ENCODE measurements around the gene MTCH1. TPM values are rescaled to one million over a fixed set of nuclear protein-coding genes. Genes with fewer than 3 reads are reported as not detected.

The MTCH1 gene, protein sequence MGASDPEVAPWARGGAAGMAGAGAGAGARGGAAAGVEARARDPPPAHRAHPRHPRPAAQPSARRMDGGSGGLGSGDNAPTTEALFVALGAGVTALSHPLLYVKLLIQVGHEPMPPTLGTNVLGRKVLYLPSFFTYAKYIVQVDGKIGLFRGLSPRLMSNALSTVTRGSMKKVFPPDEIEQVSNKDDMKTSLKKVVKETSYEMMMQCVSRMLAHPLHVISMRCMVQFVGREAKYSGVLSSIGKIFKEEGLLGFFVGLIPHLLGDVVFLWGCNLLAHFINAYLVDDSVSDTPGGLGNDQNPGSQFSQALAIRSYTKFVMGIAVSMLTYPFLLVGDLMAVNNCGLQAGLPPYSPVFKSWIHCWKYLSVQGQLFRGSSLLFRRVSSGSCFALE
- 176 TPM for total RNA-seq

DNA sequence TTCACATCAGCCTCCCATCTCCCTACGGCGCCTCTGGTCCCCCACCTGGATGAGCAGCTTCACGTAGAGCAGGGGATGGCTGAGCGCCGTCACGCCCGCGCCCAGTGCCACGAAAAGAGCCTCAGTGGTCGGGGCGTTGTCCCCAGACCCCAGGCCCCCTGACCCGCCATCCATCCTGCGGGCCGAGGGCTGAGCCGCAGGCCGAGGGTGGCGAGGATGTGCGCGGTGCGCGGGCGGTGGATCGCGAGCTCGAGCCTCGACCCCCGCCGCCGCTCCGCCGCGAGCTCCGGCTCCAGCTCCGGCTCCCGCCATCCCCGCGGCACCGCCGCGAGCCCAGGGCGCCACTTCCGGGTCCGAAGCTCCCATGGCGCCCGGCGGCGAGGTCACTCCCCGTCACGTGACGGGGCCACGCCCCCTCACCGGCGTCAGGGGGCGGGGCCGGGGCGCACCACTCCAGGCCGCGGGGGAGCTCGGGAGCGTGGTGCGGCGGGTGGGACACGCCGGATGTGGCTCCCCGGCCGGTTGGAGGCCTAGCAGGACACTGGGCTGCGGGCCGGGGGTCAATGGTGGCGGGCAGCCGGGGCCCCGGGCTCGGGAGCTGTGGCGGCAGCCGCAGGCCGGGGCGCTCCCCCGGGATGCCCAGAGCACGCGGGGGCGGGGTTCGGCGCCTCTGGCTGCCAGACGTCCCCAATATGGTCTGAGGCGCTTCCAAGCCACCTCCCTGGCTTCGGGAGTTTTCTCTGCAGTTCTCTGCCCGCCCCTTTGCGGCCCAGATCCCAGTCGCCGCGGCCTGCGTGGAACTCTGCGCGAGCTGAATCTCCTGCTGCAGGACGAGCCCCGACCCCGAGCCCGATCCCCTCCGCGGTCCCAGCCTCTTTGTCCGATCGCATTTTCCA is at the start of gene MTCH1:
Gene MTCH1 (minus strand): TSS at position 389 of the 896 bp plus-strand sequence. CDS start 23 bp downstream, at position 366.
- Histone ChIP-seq H3K4me3 (ENCODE audit: low read length) (peak within 1 kb of the TSS; percentile 94), H3K27me3 (ENCODE audit: insufficient read depth, low read length) (no peaks in the 10 kb centered on the region), H3K4me1 (ENCODE audit: insufficient read depth, low read length) (peaks cover 39% of the 10 kb centered on the region), H3K9me3 (ENCODE audit: low read depth, low read length) (no peaks in the 10 kb centered on the region)

DNA sequence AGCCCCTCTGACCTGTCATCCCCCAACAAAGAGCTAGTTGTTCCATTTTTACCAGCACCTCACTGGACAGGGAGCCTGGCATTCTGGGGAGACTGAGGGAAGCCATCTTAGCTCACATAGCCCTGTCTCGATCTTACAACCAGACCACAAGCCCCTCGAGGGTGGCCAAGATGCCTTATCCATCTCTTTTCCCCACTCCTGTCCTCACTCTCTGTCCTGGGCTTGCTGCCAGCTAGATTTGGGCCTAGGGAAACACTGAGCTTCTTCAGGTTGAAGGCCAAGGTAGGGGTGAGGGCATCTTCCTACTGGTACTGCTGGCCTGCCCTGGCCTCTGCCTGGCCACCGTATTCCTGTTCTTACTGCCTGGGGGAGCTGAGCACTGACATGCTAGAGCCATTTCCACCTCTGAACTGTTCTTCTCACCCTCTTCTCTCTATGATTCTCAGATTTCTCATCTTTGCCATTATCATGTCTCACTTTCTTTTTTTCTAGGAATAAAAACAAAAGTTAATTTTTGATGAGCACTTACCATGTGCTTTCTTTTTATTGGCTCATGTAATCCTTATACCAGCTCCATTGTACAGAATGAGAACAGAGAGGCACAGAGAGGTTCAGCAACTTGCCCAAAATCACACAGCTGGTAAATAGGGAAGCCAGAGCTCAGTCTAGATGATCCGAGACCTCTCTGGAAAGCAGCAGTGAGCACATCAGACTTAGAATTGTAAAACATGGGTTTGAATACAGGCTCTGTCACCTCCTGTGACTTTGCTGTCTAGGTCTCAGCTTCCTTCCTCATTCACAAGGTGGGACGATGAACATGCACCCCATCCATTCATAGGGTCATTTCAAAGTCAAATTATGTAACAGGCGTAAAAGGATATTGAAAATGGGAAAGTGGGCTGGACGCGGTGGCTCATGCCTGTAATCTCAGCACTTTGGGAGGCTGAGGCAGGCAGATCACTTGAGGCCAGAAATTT is 48.1 kb upstream of the MTCH1 start:
- peaks cover 24% of the 10 kb centered on the region for H3K4me1 ChIP-seq (ENCODE audit: insufficient read depth, low read length)
- H3K4me3 ChIP-seq (ENCODE audit: low read length): no peak overlapping the region

DNA sequence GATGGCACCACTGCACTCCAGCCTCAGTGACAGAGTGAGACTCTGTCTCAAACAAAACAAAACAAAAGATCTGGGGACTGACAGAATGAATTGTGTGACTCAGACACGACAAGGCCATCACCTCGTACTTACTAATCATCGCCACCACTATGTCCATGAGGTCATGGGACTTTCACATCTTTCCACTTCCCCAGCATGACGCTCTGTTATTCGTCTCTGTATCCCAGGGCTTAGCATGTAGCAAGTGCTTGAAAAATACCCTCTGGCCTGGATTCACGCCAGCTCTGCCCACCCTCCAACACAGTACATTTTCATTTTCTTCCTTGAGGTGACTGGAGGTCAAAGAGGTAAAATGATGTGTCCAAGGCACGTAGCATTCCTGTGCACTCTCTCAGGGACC is 47.3 kb upstream of the MTCH1 start:
- no peaks in the 10 kb centered on the region for H3K9me3 ChIP-seq (ENCODE audit: low read depth, low read length)
- H3K4me3 ChIP-seq (ENCODE audit: low read length): no peak overlapping the region
- peaks cover 29% of the 10 kb centered on the region for H3K4me1 ChIP-seq (ENCODE audit: insufficient read depth, low read length)
- H3K27me3 ChIP-seq (ENCODE audit: insufficient read depth, low read length): no peaks in the 10 kb centered on the region

More for the DNA sequence above, 48.1 kb upstream of the MTCH1 start:
- Histone ChIP-seq H3K27me3 (ENCODE audit: insufficient read depth, low read length) (no peaks in the 10 kb centered on the region), H3K9me3 (ENCODE audit: low read depth, low read length) (no peaks in the 10 kb centered on the region)

DNA sequence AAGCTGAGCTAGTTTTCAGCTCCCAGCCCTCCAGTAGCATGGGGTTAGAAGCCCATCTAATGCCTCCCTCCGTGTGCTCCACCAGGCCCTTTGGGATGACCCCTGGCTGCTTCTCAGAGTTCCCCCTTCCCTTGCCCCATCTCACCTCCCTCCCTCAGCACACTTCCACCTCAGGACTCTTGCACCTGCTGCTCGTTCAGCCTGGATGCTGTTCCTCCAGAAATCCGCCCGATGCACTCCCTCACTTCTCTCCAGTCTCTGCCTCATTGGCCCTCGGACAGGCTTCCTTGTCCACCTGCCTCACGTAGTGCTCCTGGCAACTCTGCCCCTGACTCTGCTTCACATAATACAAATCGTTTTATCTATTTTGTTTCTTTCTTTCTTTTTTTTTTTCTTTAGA is 46.2 kb upstream of the MTCH1 start:
- no peaks in the 10 kb centered on the region for H3K27me3 ChIP-seq (ENCODE audit: insufficient read depth, low read length)
- H3K4me1 ChIP-seq (ENCODE audit: insufficient read depth, low read length): peaks cover 29% of the 10 kb centered on the region
- no peak overlapping the region for H3K4me3 ChIP-seq (ENCODE audit: low read length)
- no peaks in the 10 kb centered on the region for H3K9me3 ChIP-seq (ENCODE audit: low read depth, low read length)

DNA sequence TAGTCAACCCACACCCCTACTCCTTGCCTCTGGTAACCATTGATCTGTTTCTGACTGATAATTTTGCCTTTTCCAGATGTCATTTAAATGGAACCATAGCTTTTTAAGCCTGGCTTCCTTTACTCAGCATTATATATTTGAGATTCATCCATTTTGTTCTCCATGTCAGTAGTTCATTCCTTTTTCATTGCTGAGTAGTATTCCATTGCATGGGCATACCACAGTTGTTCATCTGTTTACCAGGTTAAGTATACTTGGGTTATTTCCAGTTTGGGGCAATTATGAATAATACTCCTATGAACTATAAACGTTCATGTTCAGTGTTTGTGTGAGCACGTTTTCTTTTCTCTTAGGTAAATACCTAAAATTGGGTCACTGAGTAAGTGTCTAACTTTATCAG is 44.6 kb upstream of the MTCH1 start:
- Histone ChIP-seq H3K4me3 (ENCODE audit: low read length) (no peak overlapping the region), H3K9me3 (ENCODE audit: low read depth, low read length) (no peaks in the 10 kb centered on the region), H3K27me3 (ENCODE audit: insufficient read depth, low read length) (no peaks in the 10 kb centered on the region), H3K4me1 (ENCODE audit: insufficient read depth, low read length) (peaks cover 29% of the 10 kb centered on the region)

DNA sequence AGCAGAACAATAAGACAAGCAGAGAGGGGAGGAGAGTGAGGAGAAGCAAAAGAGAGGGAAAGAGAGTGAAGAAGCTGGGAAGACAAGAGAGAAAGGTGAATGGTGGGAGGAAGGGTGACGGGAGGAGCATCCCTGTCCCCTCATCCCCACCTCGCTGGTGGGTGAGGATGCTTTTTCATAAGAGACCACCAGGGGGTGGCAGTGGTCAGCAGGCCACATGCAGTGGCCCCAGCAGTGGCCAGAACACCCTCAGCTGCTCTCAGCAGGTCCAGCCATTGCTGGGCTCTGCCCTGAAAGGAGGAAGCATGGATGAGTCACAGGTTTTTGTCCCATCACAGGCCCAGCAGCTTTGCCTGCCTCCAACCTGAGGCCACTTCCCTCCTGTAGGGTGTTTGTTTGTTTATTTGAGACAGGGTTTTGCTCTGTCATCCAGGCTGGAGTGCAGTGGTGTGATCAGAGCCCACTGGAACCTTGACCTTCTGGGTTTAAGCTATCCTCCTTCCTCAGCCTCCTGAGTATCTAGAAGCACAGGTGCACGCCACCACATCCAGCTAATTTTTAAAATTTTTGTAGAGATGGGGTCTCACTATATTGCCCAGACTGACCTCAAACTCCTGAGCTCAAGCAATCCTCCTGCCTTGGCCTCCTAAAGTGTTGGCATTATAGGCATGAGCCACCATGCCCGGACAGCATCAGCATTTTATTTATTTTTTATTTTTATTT is 43.4 kb upstream of the MTCH1 start:
- Histone ChIP-seq H3K9me3 (ENCODE audit: low read depth, low read length) (no peaks in the 10 kb centered on the region), H3K4me1 (ENCODE audit: insufficient read depth, low read length) (peaks cover 29% of the 10 kb centered on the region), H3K27me3 (ENCODE audit: insufficient read depth, low read length) (no peaks in the 10 kb centered on the region), H3K4me3 (ENCODE audit: low read length) (no peak overlapping the region)

DNA sequence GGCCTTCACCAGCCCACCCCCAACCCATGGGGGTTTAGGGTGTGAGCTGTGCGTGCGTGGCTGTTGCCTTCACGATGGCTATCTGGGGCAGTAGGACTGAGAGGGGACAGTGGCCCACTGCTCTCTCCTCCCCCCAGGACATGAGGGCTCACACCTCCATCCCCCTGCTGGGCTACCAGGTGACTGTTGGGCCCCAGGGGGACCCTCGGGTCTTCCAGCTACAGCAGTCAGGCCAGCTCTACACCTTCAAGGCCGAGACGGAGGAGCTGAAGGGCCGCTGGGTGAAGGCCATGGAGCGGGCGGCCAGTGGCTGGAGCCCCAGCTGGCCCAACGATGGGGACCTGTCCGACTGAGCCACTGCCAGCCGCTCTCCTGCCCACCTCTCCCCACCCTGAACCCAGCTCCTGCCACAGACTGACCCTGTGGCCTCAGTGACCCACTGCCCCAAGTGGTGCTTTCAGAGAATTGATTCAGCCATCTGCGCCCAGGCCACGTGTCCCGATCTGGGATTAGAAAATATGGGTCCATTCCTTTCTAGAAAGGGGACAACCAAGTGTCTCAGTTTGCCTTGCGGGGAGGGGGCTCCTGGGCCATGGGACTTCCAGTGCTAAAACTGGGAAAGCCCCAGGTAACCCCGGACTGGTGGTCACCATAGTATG is 41.9 kb upstream of the MTCH1 start:
- Histone ChIP-seq H3K4me1 (ENCODE audit: insufficient read depth, low read length) (peaks cover 21% of the 10 kb centered on the region), H3K4me3 (ENCODE audit: low read length) (no peak overlapping the region), H3K27me3 (ENCODE audit: insufficient read depth, low read length) (no peaks in the 10 kb centered on the region), H3K9me3 (ENCODE audit: low read depth, low read length) (no peaks in the 10 kb centered on the region)

DNA sequence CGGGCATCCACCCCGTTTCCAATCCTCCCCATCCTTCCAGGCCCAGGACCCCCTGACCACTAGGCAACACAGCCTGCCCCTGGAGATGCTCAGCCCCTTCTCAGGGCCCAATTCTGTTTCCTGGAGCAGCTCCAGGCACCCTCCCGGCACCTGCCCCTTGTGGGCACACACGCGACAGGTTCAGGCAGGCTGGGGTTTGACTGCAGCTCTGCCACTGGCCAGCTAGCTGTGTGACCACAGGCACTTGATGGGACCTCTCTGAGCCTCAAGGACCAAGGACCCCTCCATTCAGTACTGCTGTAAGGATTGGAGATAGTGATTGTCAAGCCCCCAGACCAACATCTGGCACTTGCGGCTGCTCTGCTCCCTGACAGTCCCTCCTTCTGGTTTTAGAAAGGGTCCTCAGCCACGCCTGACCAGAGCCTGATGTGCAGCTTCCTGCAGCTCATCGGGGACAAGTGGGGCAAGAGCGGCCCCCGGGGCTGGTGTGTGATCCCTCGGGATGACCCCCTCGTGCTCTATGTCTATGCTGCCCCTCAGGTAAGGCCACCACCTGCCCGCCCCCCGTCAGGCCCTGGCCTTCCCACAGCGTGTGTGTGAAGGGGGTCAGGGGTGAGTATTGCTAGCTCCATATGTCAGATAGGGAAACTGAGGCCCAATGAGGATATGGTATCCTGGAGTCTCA is 41.2 kb upstream of the MTCH1 start:
- peaks cover 25% of the 10 kb centered on the region for H3K4me1 ChIP-seq (ENCODE audit: insufficient read depth, low read length)
- no peaks in the 10 kb centered on the region for H3K27me3 ChIP-seq (ENCODE audit: insufficient read depth, low read length)
- H3K4me3 ChIP-seq (ENCODE audit: low read length): no peak overlapping the region
- no peaks in the 10 kb centered on the region for H3K9me3 ChIP-seq (ENCODE audit: low read depth, low read length)

DNA sequence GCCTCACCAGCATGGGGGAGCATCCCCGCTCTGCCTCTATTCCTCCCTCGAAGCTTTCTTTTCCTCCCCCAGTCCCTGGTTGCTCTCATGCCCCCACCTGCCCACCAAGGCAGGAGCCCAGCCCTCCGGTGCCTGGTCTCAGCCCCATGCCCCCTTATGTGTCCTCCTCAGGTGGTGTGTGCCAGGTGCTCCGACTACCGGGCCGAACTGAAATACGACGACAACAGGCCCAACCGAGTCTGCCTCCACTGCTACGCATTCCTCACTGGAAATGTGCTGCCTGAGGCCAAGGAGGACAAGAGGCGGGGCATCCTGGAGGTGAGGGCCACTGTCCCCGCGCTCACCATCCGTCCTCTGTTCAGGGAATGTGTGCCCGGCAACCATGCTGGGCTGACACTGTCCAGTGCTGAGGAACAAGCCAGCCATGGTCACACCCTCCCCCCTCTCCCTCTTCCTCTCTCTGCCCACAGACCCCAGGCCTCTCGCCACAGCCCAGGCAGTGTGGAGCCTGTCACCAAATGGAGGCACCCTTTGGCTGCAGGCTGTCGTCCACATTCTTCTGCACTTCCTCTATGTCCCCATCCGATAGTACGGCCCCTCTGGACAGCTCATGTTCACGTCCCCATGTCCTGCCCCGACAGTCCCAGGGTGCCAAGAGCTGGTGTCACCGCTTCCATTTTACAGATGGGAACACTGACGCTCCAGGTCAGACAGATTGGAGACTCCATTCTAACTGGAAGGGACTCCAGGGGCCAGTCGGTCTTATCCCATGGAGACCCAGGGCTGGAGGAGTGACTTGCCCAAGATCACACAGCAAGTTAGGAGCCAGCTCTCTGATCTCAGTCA is 39.8 kb upstream of the MTCH1 start:
- H3K27me3 ChIP-seq (ENCODE audit: insufficient read depth, low read length): no peaks in the 10 kb centered on the region
- no peaks in the 10 kb centered on the region for H3K9me3 ChIP-seq (ENCODE audit: low read depth, low read length)
- H3K4me1 ChIP-seq (ENCODE audit: insufficient read depth, low read length): peaks cover 29% of the 10 kb centered on the region
- H3K4me3 ChIP-seq (ENCODE audit: low read length): no peak overlapping the region

DNA sequence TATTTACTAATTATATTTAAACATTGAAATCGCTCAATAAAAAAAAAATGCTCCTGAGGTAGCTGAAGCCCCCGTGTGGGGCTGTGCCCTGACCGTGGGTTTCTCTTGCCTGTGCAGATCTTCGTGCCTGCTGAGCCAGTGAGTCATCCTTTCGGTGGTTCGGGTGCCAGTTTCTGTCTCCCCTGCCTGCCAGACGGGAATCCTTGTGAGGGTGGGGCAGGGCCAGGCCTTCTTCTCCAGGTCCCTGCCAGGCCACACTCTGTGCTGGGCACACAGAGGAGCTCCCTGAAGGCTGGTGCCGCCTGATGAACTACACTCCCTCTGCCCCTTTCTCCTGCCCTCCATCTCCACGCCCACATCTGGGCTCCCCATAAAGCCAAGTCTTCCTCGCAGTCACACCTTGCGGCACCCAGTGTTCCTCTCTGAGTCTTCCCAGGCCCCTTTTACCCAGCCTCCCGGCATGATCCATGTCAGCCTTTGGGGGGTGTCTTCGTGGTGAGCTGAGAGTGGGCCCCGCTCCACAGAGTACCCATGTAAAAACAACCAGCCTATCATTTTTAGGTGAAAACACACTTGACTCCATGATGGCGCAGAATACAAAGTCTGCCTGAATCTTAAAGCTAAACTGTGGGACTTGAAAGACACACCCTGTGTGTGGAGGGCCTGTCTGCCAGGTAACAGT is 38.8 kb upstream of the MTCH1 start:
- Histone ChIP-seq H3K4me3 (ENCODE audit: low read length) (no peak overlapping the region), H3K27me3 (ENCODE audit: insufficient read depth, low read length) (no peaks in the 10 kb centered on the region), H3K4me1 (ENCODE audit: insufficient read depth, low read length) (peaks cover 24% of the 10 kb centered on the region), H3K9me3 (ENCODE audit: low read depth, low read length) (no peaks in the 10 kb centered on the region)

DNA sequence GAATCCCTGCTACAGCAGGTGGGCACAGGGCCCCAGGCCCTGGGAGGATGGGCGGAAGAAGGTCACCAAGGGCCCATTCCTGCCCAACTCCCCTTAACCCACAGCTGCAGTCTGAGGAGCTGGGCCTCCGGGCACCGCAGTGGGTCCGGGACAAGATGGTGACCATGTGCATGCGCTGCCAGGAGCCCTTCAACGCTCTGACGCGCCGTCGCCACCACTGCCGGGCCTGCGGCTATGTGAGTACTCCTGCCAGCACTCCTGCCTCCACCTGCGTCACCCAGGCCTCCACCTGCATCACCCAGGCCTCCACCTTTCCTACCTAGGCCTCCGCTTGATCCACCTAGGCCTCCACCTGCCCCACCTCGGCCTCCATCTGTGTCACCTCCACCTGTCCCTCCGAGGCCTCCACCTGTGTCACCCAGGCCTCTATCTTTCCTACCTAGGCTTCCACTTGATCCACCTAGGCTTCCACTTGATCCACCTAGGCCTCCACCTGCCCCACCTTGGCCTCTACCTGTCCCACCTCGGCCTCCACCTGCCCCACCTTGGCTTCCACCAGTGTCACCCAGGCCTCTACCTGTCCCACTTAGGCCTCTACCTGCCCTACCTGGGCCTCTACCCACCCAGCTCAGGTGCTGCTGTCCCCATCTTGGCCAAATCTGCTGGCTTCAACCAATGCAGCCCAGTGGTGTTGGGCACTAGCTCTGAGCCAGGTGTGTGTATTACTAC is 36.3 kb upstream of the MTCH1 start:
- Histone ChIP-seq H3K9me3 (ENCODE audit: low read depth, low read length) (no peaks in the 10 kb centered on the region), H3K27me3 (ENCODE audit: insufficient read depth, low read length) (no peaks in the 10 kb centered on the region), H3K4me1 (ENCODE audit: insufficient read depth, low read length) (peaks cover 31% of the 10 kb centered on the region), H3K4me3 (ENCODE audit: low read length) (no peak overlapping the region)

Data from mononuclear cell (primary cell).